Liver (tissue), 3 donors: ENCODE results near the gene PEX5L.

Experiments used
- EGR1 ChIP-seq, 2 donors: IDR thresholded peaks; 2 replicates each; pipeline ENCODE4 v1.6.1; 2016 to 2018; ENCODE audit warnings: antibody characterized with exemption in 2 of 2, low read depth in 2 of 2
- HNF4A ChIP-seq, 2 donors: conservative IDR thresholded peaks; 2 replicates each; pipeline ENCODE4 v1.6.1; 2016; ENCODE audit warnings: antibody characterized with exemption in 2 of 2, mild to moderate bottlenecking in 2 of 2
- RAD21 ChIP-seq, 2 donors: IDR thresholded peaks; 2 replicates each; pipeline ENCODE4 v1.6.1; 2016; ENCODE audit warnings: antibody characterized with exemption in 2 of 2, mild to moderate bottlenecking in 2 of 2
- TAF1 ChIP-seq: conservative IDR thresholded peaks from 2 replicates; pipeline ENCODE4 v1.6.1; 2016; ENCODE audit warnings: antibody characterized with exemption, mild to moderate bottlenecking
- TF ChIP-seq, protein P1 (sequence below): fragments of 150-350 bp; IDR thresholded peaks from 2 replicates; pipeline ENCODE4 v1.5.1; 2017; ENCODE audit warnings: improper control_type of control experiment, low read depth, low read length; ENCODE audit not compliant: missing input control
- TF ChIP-seq, protein P2 (sequence below): IDR thresholded peaks from 2 replicates; pipeline ENCODE4 v1.6.1; 2016; ENCODE audit warnings: antibody characterized with exemption, mild to moderate bottlenecking
- TF ChIP-seq, protein P3 (sequence below): IDR thresholded peaks from 2 replicates; pipeline ENCODE4 v1.6.1; 2016; ENCODE audit warnings: antibody characterized with exemption
- TF ChIP-seq, protein P4 (sequence below): IDR thresholded peaks from 2 replicates; pipeline ENCODE4 v1.6.1; 2016; ENCODE audit warnings: antibody characterized with exemption
- donor health status: healthy.
- donor health status: healthy.

DNA sequence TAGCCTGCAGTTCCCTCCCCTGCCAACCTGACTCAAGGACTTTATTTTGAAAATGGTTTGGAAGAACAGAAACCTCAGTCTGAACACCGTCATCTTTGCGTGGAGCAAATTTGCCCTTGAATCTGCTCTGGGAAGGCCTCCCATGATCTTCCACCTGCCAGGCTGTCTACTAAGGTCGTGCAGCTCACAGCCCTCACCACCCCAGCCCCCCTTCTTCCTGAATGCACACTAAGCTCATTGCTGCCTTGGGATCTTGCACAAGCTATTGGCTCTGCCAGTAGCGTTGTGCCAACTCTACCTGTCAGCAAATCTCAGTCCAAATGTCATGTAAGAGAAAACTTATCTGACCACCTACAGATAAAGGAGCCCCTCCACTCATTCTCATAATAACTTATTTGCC, 242.4 kb downstream of the PEX5L start:
- TF ChIP-seq, protein P1, sequence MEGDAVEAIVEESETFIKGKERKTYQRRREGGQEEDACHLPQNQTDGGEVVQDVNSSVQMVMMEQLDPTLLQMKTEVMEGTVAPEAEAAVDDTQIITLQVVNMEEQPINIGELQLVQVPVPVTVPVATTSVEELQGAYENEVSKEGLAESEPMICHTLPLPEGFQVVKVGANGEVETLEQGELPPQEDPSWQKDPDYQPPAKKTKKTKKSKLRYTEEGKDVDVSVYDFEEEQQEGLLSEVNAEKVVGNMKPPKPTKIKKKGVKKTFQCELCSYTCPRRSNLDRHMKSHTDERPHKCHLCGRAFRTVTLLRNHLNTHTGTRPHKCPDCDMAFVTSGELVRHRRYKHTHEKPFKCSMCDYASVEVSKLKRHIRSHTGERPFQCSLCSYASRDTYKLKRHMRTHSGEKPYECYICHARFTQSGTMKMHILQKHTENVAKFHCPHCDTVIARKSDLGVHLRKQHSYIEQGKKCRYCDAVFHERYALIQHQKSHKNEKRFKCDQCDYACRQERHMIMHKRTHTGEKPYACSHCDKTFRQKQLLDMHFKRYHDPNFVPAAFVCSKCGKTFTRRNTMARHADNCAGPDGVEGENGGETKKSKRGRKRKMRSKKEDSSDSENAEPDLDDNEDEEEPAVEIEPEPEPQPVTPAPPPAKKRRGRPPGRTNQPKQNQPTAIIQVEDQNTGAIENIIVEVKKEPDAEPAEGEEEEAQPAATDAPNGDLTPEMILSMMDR = no peak
- TF ChIP-seq, protein P2, sequence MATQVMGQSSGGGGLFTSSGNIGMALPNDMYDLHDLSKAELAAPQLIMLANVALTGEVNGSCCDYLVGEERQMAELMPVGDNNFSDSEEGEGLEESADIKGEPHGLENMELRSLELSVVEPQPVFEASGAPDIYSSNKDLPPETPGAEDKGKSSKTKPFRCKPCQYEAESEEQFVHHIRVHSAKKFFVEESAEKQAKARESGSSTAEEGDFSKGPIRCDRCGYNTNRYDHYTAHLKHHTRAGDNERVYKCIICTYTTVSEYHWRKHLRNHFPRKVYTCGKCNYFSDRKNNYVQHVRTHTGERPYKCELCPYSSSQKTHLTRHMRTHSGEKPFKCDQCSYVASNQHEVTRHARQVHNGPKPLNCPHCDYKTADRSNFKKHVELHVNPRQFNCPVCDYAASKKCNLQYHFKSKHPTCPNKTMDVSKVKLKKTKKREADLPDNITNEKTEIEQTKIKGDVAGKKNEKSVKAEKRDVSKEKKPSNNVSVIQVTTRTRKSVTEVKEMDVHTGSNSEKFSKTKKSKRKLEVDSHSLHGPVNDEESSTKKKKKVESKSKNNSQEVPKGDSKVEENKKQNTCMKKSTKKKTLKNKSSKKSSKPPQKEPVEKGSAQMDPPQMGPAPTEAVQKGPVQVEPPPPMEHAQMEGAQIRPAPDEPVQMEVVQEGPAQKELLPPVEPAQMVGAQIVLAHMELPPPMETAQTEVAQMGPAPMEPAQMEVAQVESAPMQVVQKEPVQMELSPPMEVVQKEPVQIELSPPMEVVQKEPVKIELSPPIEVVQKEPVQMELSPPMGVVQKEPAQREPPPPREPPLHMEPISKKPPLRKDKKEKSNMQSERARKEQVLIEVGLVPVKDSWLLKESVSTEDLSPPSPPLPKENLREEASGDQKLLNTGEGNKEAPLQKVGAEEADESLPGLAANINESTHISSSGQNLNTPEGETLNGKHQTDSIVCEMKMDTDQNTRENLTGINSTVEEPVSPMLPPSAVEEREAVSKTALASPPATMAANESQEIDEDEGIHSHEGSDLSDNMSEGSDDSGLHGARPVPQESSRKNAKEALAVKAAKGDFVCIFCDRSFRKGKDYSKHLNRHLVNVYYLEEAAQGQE = no peak
- TF ChIP-seq RAD21 (IDR thresholded peaks at IDR 0.05) = no peak
- TF ChIP-seq EGR1 (IDR thresholded peaks at IDR 0.05; ENCODE audit: low read depth in 2 of 2) = no peak
- TF ChIP-seq, protein P3, sequence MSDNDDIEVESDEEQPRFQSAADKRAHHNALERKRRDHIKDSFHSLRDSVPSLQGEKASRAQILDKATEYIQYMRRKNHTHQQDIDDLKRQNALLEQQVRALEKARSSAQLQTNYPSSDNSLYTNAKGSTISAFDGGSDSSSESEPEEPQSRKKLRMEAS = no peak
- no peak for TF ChIP-seq HNF4A (conservative IDR thresholded peaks at IDR 0.05)
- no peak for TF ChIP-seq TAF1
- TF ChIP-seq, protein P4, sequence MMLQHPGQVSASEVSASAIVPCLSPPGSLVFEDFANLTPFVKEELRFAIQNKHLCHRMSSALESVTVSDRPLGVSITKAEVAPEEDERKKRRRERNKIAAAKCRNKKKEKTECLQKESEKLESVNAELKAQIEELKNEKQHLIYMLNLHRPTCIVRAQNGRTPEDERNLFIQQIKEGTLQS = no peak
